ENCODE measurements around the gene EXOSC9.

DNA sequence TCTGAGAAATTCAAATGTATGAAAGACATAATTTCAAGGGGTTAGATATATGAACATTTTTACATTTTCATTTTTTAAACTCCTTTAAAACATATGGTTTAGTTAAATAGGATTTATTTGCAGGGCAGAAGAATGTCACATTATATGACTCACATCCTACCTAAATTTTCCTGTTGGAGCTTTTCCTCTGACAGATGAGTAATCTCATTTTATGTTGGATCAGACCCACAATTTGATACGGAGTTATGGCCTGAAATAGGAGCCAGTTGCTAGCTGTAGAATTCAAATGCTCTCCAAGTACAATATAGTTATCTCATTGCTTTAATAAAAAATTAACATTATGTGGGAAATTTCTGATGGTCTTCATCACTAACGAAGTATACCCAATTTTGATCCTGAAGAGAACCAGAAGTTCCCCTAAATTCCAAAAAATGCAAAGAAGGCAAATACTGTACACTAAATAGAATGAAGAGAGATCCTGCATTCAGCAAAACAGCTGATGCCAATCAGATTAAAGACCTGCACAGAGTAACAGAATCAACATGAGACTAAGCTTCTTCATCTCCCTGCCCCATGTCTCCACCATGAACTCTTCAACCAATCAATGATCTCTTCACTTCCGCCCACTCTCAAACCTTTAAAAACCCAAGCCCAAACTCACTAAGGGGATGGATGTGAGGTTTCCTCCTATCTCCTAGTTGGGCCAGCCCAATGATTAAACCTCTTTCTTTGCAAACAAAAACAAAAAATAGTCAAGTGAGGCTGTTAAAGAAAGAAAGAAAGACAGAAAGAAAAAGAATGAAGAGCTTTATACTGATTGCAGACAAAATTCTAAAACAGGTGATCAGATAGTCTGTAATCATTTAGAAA, 10.9 kb upstream of the EXOSC9 start:
- TF ChIP-seq, protein P1, sequence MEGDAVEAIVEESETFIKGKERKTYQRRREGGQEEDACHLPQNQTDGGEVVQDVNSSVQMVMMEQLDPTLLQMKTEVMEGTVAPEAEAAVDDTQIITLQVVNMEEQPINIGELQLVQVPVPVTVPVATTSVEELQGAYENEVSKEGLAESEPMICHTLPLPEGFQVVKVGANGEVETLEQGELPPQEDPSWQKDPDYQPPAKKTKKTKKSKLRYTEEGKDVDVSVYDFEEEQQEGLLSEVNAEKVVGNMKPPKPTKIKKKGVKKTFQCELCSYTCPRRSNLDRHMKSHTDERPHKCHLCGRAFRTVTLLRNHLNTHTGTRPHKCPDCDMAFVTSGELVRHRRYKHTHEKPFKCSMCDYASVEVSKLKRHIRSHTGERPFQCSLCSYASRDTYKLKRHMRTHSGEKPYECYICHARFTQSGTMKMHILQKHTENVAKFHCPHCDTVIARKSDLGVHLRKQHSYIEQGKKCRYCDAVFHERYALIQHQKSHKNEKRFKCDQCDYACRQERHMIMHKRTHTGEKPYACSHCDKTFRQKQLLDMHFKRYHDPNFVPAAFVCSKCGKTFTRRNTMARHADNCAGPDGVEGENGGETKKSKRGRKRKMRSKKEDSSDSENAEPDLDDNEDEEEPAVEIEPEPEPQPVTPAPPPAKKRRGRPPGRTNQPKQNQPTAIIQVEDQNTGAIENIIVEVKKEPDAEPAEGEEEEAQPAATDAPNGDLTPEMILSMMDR (IDR thresholded peaks at IDR 0.05; ENCODE audit: insufficient read depth, low read length, poor library complexity, severe bottlenecking) = no peak
- TF ChIP-seq EZH2phosphoT487 (conservative IDR thresholded peaks at IDR 0.05; ENCODE audit: low read length) = no peak
